A549 (cell line): ENCODE results near the gene SND1. TPM values are rescaled to one million over a fixed set of nuclear protein-coding genes. Genes with fewer than 3 reads are reported as not detected.

Experiments
- ATAC-seq, 2 experiments: fragments of 200-7000 bp in 1 of 2; fragments of >200 bp in 1 of 2; cut with Nextera tagmentation in 1 of 2; cut with Tn5 transposase in 1 of 2; 3 replicates each; pipeline versions ENCODE4 v1.8.0 to v1.9.1; 2018 to 2020; ENCODE audit warnings: mild to moderate bottlenecking in 1 of 2, moderate library complexity in 1 of 2
- CTCF ChIA-PET: fragments of 300-600 bp; sonication (Branson Sonifier 250); formaldehyde crosslinking; extraction: SDS; loops from one replicate; lab custom pipeline; 2021; ENCODE audit warnings: antibody characterized with exemption, inconsistent platforms; lab: Yijun Ruan, JAX
- POLR2A ChIA-PET: fragments of 350-600 bp; formaldehyde crosslinking; extraction: SDS; loops from one replicate; lab custom pipeline; 2021; ENCODE audit warnings: antibody characterized with exemption, inconsistent platforms; lab: Yijun Ruan, JAX
- DNase-seq, 2 experiments: peaks; one replicate each; pipeline versions ENCODE4 v3.0.0 to v3.0.0-alpha.2; 2011 to 2016; ENCODE audit warnings: low read depth in 1 of 2, low spot score in 1 of 2
- FAIRE-seq: peaks from 2 replicates; lab custom pipeline; 2011; peaks lifted over from hg19 to GRCh38; lab: Jason Lieb, UNC
- H3K27ac ChIP-seq, 2 experiments: fragments of >200 bp; sonication (Bioruptor Twin); formaldehyde crosslinking; 3 replicates each; pipeline ENCODE4 v1.5.1; 2016 to 2017
- H3K4me1 ChIP-seq: fragments of >200 bp; sonication (Bioruptor Twin); formaldehyde crosslinking; 3 replicates; pipeline ENCODE4 v1.6.1; 2016
- H3K4me2 ChIP-seq: fragments of >200 bp; sonication (Bioruptor Twin); formaldehyde crosslinking; 3 replicates; pipeline ENCODE4 v1.6.1; 2016
- H3K4me3 ChIP-seq: fragments of >200 bp; sonication (Bioruptor Twin); formaldehyde crosslinking; 3 replicates; pipeline ENCODE4 v1.5.1; 2016
- H3K9me3 ChIP-seq: fragments of >200 bp; sonication (Bioruptor Twin); formaldehyde crosslinking; 3 replicates; pipeline ENCODE4 v1.6.1; 2016
- BHLHE40 ChIP-seq: IDR thresholded peaks from 2 replicates; pipeline ENCODE4 v1.6.1; 2012; ENCODE audit warnings: low read depth, low read length, inconsistent platforms
- CBX2 ChIP-seq: fragments of 200-600 bp; sonication (generic); IDR thresholded peaks from 2 replicates; pipeline ENCODE4 v1.6.1; 2016; ENCODE audit warnings: low read depth, mild to moderate bottlenecking, borderline replicate concordance
- CHD2 ChIP-seq: fragments of 150-350 bp; IDR thresholded peaks from 2 replicates; pipeline ENCODE4 v1.6.1; 2014; ENCODE audit warnings: low read length; ENCODE audit not compliant: partially characterized antibody
- EP300 ChIP-seq, 2 experiments: fragments of >200 bp; sonication (Bioruptor Twin); formaldehyde crosslinking; IDR thresholded peaks; 2 replicates in 1 of 2; 3 replicates in 1 of 2; pipeline ENCODE4 v1.6.1; 2016 to 2017
- FOXS1 ChIP-seq: fragments of 250-450 bp; sonication (Bioruptor Pico); IDR thresholded peaks from 2 replicates; pipeline ENCODE4 v1.5.0; 2020; ENCODE audit warnings: mild to moderate bottlenecking, moderate library complexity
- GATA3 ChIP-seq: IDR thresholded peaks from 2 replicates; pipeline ENCODE4 v1.6.1; 2012; ENCODE audit warnings: borderline replicate concordance
- HEYL ChIP-seq: fragments of 250-450 bp; sonication (Bioruptor Pico); IDR thresholded peaks from 2 replicates; pipeline ENCODE4 v1.8.0; 2021; ENCODE audit warnings: mild to moderate bottlenecking, moderate library complexity
- HOXB5 ChIP-seq: fragments of 250-450 bp; sonication (Bioruptor Pico); IDR thresholded peaks from 2 replicates; pipeline ENCODE4 v1.5.0; 2020; ENCODE audit warnings: mild to moderate bottlenecking, moderate library complexity
- JUNB ChIP-seq: fragments of >200 bp; sonication (Bioruptor Twin); formaldehyde crosslinking; IDR thresholded peaks from 2 replicates; pipeline ENCODE4 v1.6.1; 2016
- MAFK ChIP-seq: fragments of 450-650 bp; IDR thresholded peaks from 2 replicates; pipeline ENCODE4 v1.6.1; 2014; ENCODE audit not compliant: partially characterized antibody
- MAZ ChIP-seq: fragments of 150-350 bp; IDR thresholded peaks from 2 replicates; pipeline ENCODE4 v1.6.1; 2014; ENCODE audit warnings: antibody characterized with exemption, low read depth, low read length, borderline replicate concordance
- RAD21 ChIP-seq, 2 experiments: fragments of >200 bp in 1 of 2; sonication (Bioruptor Twin) in 1 of 2; formaldehyde crosslinking in 1 of 2; IDR thresholded peaks in 1 of 2; conservative IDR thresholded peaks in 1 of 2; 2 replicates in 1 of 2; 3 replicates in 1 of 2; pipeline ENCODE4 v1.6.1; 2012 to 2018; ENCODE audit warnings: inconsistent platforms in 1 of 2
- RCOR1 ChIP-seq: fragments of 150-350 bp; IDR thresholded peaks from 2 replicates; pipeline ENCODE4 v1.6.1; 2014; ENCODE audit warnings: antibody characterized with exemption, low read length, low read depth
- SMC3 ChIP-seq: fragments of >200 bp; sonication (Bioruptor Twin); formaldehyde crosslinking; IDR thresholded peaks from 3 replicates; pipeline ENCODE4 v1.6.1; 2018; ENCODE audit warnings: inconsistent platforms
- SREBF2 ChIP-seq: fragments of 450-650 bp; IDR thresholded peaks from 2 replicates; pipeline ENCODE4 v1.6.1; 2014; ENCODE audit warnings: mild to moderate bottlenecking, moderate library complexity
- TFCP2L1 ChIP-seq: fragments of 250-450 bp; sonication (Bioruptor Pico); IDR thresholded peaks from 2 replicates; pipeline ENCODE4 v1.5.0; 2021; ENCODE audit warnings: mild to moderate bottlenecking
- TP53 ChIP-seq: fragments of 250-450 bp; sonication (Bioruptor Pico); IDR thresholded peaks from 2 replicates; pipeline ENCODE4 v1.5.0; 2021; ENCODE audit warnings: mild to moderate bottlenecking, moderate library complexity
- ZFP36 ChIP-seq: fragments of 450-650 bp; IDR thresholded peaks from 2 replicates; pipeline ENCODE4 v1.6.1; 2014; ENCODE audit warnings: borderline replicate concordance; ENCODE audit not compliant: partially characterized antibody
- ZNF302 ChIP-seq: fragments of 250-450 bp; sonication (Bioruptor Pico); IDR thresholded peaks from 2 replicates; pipeline ENCODE4 v1.9.0; 2021; ENCODE audit warnings: inconsistent platforms, mild to moderate bottlenecking, moderate library complexity
- WGBS: methylation state at CpG from one replicate; pipeline ENCODE4 v1.1.6; 2017; ENCODE audit errors: missing lambda C conversion rate; 5-methylcytosine and 5-hydroxymethylcytosine counted together
- polyA plus RNA-seq, 4 experiments: library from polyadenylated mRNA; depleted of rRNA in 3 of 4; stranded (reverse); fragments of >200 nt; fragmentation: RNase III in 1 of 4; extraction: RNeasy Plus Mini Kit Qiagen cat#74134 plus additional on column Dnase treatment in 1 of 4; gene quantifications; 2 replicates in 3 of 4; 3 replicates in 1 of 4; pipeline ENCODE4 v1.2.3, GENCODE V29; 2011 to 2017
- TF ChIP-seq, protein P1 (sequence below): fragments of >200 bp; sonication (Bioruptor Twin); formaldehyde crosslinking; IDR thresholded peaks from 3 replicates; pipeline ENCODE4 v1.5.1; 2016
- TF ChIP-seq, protein P2 (sequence below): fragments of 250-450 bp; sonication (Bioruptor Pico); IDR thresholded peaks from 2 replicates; pipeline ENCODE4 v1.5.0; 2021; ENCODE audit warnings: mild to moderate bottlenecking, moderate library complexity, borderline replicate concordance
- TF ChIP-seq, protein P3 (sequence below): fragments of >200 bp; sonication (Bioruptor Twin); formaldehyde crosslinking; IDR thresholded peaks from 2 replicates; pipeline ENCODE4 v1.6.1; 2016
- TF ChIP-seq, protein P4 (sequence below): IDR thresholded peaks from 2 replicates; pipeline ENCODE4 v1.6.1; 2012; ENCODE audit warnings: low read depth, borderline replicate concordance
- TF ChIP-seq, protein P5 (sequence below): fragments of >200 bp; sonication (Bioruptor Twin); formaldehyde crosslinking; IDR thresholded peaks from 3 replicates; pipeline ENCODE4 v1.6.1; 2016

The SND1 gene
- polyA plus RNA-seq, 2 of the 4 experiments (the other 2 are of a cell fraction) = 102 to 138 TPM

DNA sequence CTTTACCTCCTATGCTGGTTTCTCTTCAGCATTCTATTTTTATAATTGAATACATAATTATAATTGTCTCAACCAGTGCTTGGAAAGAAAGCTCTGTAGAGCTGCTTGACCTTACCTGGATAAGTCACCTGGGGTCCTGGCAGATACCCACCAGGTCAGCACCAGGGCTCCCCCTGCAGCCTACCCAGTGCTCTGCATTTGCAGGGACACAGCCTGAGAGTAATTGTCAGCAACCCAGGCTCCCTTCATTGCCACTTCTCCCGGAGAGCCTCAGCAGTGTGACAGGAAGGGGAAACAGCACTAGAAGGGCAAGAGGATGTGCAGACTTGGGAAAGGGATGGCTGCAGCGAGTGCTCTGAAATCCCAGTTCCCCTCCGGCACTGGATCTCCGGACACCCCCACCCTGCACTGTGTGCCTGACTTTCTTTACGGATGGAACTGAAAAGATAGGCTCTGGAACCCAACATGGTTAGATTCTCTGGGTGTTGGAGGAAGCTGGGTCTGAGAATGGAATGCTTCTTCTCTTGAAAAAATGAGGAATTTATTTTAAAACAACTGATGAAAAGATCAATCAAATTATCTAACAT, 22.6 kb upstream of the SND1 start:
- CTCF ChIA-PET = interaction anchor here (0.9 to 1.6 kb wide), 3 partner anchors 8 to 14 kb away, joined by 3 to 6 read pairs (median 6); no protein-coding TSS in a partner anchor
- ATAC-seq = peak; percentile 89 to 91
- H3K4me3 ChIP-seq = no peak overlapping the region
- FAIRE-seq = no peak
- no peak overlapping the region for H3K27ac ChIP-seq
- H3K4me2 ChIP-seq = no peak overlapping the region
- POLR2A ChIA-PET = no interaction called here
- TF ChIP-seq TFCP2L1 = no peak
- TF ChIP-seq SMC3 = 0 out of 3 replicates have a peak, but pooled peaks have one; percentile 11
- no peak for TF ChIP-seq ZNF302 (CRISPR knock-in tag)
- no peak for TF ChIP-seq TP53 (CRISPR knock-in tag)
- TF ChIP-seq HEYL (CRISPR knock-in tag) = no peak
- no peak for TF ChIP-seq CBX2
- TF ChIP-seq JUNB = no peak
- TF ChIP-seq RAD21 (conservative IDR thresholded peaks at IDR 0.05 in 1 of 2, IDR thresholded peaks at IDR 0.05 in 1 of 2) = peak in 1 of 2 experiments; percentile 36; a peak in 1 of 5 replicates
- no peak for TF ChIP-seq RCOR1
- no peak for TF ChIP-seq HOXB5
- no peak for TF ChIP-seq ZFP36
- TF ChIP-seq, protein P1, sequence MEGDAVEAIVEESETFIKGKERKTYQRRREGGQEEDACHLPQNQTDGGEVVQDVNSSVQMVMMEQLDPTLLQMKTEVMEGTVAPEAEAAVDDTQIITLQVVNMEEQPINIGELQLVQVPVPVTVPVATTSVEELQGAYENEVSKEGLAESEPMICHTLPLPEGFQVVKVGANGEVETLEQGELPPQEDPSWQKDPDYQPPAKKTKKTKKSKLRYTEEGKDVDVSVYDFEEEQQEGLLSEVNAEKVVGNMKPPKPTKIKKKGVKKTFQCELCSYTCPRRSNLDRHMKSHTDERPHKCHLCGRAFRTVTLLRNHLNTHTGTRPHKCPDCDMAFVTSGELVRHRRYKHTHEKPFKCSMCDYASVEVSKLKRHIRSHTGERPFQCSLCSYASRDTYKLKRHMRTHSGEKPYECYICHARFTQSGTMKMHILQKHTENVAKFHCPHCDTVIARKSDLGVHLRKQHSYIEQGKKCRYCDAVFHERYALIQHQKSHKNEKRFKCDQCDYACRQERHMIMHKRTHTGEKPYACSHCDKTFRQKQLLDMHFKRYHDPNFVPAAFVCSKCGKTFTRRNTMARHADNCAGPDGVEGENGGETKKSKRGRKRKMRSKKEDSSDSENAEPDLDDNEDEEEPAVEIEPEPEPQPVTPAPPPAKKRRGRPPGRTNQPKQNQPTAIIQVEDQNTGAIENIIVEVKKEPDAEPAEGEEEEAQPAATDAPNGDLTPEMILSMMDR = peak; percentile 35; the same call in 2 of the 3 replicates
- TF ChIP-seq, protein P2, sequence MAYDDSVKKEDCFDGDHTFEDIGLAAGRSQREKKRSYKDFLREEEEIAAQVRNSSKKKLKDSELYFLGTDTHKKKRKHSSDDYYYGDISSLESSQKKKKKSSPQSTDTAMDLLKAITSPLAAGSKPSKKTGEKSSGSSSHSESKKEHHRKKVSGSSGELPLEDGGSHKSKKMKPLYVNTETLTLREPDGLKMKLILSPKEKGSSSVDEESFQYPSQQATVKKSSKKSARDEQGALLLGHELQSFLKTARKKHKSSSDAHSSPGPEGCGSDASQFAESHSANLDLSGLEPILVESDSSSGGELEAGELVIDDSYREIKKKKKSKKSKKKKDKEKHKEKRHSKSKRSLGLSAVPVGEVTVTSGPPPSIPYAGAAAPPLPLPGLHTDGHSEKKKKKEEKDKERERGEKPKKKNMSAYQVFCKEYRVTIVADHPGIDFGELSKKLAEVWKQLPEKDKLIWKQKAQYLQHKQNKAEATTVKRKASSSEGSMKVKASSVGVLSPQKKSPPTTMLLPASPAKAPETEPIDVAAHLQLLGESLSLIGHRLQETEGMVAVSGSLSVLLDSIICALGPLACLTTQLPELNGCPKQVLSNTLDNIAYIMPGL (CRISPR knock-in tag) = no peak
- no peak for TF ChIP-seq EP300 (IDR thresholded peaks at IDR 0.05)
- H3K9me3 ChIP-seq = no peaks in the 10 kb centered on the region
- DNase-seq = peak; percentile 32 to 53
- WGBS = 38% methylated on average over 5 of the region's 5 CpGs
- H3K4me1 ChIP-seq = no peaks in the 10 kb centered on the region

DNA sequence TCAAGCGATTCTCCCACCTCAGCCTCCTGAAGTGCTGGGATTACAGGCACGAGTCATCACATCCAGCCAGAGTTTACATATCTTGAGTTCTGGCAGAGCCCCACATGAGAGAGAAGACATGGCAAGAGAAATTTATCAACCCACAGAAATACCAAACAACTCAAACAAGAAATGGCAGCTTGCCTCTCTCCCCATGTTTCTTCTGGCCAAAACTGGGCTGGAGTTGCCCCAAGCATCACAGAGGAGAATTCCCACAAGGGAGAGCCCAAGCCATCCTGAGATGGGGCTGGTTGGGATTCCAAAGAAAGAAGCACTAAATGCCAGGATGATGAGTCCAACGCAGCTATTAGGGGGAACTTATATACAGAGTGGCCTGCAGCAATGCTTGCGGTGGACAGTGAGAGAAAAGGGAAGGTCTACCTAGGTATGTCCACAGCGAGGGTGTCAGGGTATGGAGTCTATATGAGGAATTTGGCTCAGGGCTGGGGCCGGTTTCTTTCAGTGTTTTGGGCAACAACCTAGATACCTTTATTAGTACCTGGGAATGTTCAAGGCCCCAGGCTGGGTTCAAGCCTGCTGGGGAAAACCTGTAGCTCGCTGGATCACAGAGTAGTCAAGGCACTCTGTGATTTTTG, 19.6 kb upstream of the SND1 start:
- POLR2A ChIA-PET = no interaction called here
- no peak for FAIRE-seq

More for the DNA sequence above, 19.6 kb upstream of the SND1 start:
- H3K9me3 ChIP-seq = no peaks in the 10 kb centered on the region
- H3K27ac ChIP-seq = no peak overlapping the region
- H3K4me3 ChIP-seq = no peak overlapping the region
- DNase-seq = no peak
- 53% methylated on average over 7 of the region's 7 CpGs for WGBS
- ATAC-seq = no peak
- TF ChIP-seq, protein P3, sequence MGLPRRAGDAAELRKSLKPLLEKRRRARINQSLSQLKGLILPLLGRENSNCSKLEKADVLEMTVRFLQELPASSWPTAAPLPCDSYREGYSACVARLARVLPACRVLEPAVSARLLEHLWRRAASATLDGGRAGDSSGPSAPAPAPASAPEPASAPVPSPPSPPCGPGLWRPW = no peak
- TF ChIP-seq SREBF2 (no peak), MAFK (no peak), JUNB (no peak), MAZ (no peak), BHLHE40 (no peak), GATA3 (no peak), FOXS1 (CRISPR knock-in tag) (no peak), CHD2 (no peak)
- TF ChIP-seq, protein P2 (CRISPR knock-in tag) = no peak
- TF ChIP-seq, protein P4, sequence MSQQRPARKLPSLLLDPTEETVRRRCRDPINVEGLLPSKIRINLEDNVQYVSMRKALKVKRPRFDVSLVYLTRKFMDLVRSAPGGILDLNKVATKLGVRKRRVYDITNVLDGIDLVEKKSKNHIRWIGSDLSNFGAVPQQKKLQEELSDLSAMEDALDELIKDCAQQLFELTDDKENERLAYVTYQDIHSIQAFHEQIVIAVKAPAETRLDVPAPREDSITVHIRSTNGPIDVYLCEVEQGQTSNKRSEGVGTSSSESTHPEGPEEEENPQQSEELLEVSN = no peak
- TF ChIP-seq, protein P5, sequence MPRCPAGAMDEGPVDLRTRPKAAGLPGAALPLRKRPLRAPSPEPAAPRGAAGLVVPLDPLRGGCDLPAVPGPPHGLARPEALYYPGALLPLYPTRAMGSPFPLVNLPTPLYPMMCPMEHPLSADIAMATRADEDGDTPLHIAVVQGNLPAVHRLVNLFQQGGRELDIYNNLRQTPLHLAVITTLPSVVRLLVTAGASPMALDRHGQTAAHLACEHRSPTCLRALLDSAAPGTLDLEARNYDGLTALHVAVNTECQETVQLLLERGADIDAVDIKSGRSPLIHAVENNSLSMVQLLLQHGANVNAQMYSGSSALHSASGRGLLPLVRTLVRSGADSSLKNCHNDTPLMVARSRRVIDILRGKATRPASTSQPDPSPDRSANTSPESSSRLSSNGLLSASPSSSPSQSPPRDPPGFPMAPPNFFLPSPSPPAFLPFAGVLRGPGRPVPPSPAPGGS = no peak
- no peaks in the 10 kb centered on the region for H3K4me1 ChIP-seq
- CTCF ChIA-PET = interaction anchor here (1.4 kb wide), 1 partner anchor 43 kb away, joined by 4 read pairs; no protein-coding TSS in a partner anchor
- no peak overlapping the region for H3K4me2 ChIP-seq
